CD8-positive, alpha-beta memory T cell (primary cell): ENCODE data around the gene CCDC13. TPM values are rescaled to one million over a fixed set of nuclear protein-coding genes. Genes with fewer than 3 reads are reported as not detected.
"Not testable (repeated sequence)": the region's sequence is repeated elsewhere in the genome, so short reads cannot be mapped to it uniquely, and the experiment has no call there.

Experiments used
- CTCF ChIA-PET: fragments of 350-600 bp; sonication (Branson Sonifier 250); formaldehyde crosslinking; loops from one replicate; lab custom pipeline; 2021; ENCODE audit warnings: antibody characterized with exemption; lab: Charles Lee
- POLR2A ChIA-PET: fragments of 350-600 bp; sonication (Branson Sonifier 250); formaldehyde crosslinking; loops from one replicate; lab custom pipeline; 2021; ENCODE audit warnings: antibody characterized with exemption; lab: Charles Lee
- DNase-seq, 5 donors: peaks; one replicate each; pipeline versions ENCODE4 v3.0.0 to v3.0.0-alpha.2; 2020 to 2022; ENCODE audit warnings: mixed read lengths in 1 of 5
- H3K27ac ChIP-seq: one replicate; pipeline ENCODE4 v1.7.0; 2013; ENCODE audit warnings: low read depth, mild to moderate bottlenecking, low read length, moderate library complexity
- H3K27me3 ChIP-seq: 2 replicates; pipeline ENCODE4 v1.7.0; 2013; ENCODE audit warnings: low read length, mild to moderate bottlenecking; ENCODE audit not compliant: insufficient read depth, poor library complexity, severe bottlenecking
- H3K36me3 ChIP-seq: 2 replicates; pipeline ENCODE4 v1.7.0; 2013; ENCODE audit warnings: mild to moderate bottlenecking, low read length, moderate library complexity; ENCODE audit not compliant: insufficient read depth
- H3K4me1 ChIP-seq: 2 replicates; pipeline ENCODE4 v1.7.0; 2013; ENCODE audit warnings: mild to moderate bottlenecking, low read length, moderate library complexity; ENCODE audit not compliant: insufficient read depth
- H3K4me3 ChIP-seq: 2 replicates; pipeline ENCODE4 v1.7.0; 2013; ENCODE audit warnings: mild to moderate bottlenecking, low read length
- H3K9me3 ChIP-seq: 2 replicates; pipeline ENCODE4 v1.7.0; 2013; ENCODE audit warnings: mild to moderate bottlenecking, low read length
- H3K27ac Mint-ChIP-seq, 8 donors: one replicate each; pipeline ENCODE4 v1.8.0; 2020 to 2021; ENCODE audit warnings: mixed read lengths in 8 of 8, mild to moderate bottlenecking in 6 of 8, inconsistent platforms in 3 of 8, moderate library complexity in 3 of 8
- H3K27me3 Mint-ChIP-seq, 2 donors: one replicate each; pipeline ENCODE4 v1.8.0; 2020 to 2021; ENCODE audit warnings: mixed read lengths in 2 of 2, mild to moderate bottlenecking in 1 of 2, moderate library complexity in 1 of 2
- H3K36me3 Mint-ChIP-seq, 3 donors: one replicate each; pipeline ENCODE4 v1.8.0; 2020 to 2021; ENCODE audit warnings: mixed read lengths in 3 of 3, inconsistent platforms in 1 of 3, mild to moderate bottlenecking in 1 of 3
- H3K4me1 Mint-ChIP-seq, 3 donors: one replicate each; pipeline ENCODE4 v1.8.0; 2020 to 2021; ENCODE audit warnings: mixed read lengths in 3 of 3, inconsistent platforms in 1 of 3, mild to moderate bottlenecking in 1 of 3
- H3K4me3 Mint-ChIP-seq, 7 donors: one replicate each; pipeline ENCODE4 v1.8.0; 2020 to 2021; ENCODE audit warnings: mixed read lengths in 7 of 7, mild to moderate bottlenecking in 6 of 7, moderate library complexity in 4 of 7, inconsistent platforms in 2 of 7
- H3K9me3 Mint-ChIP-seq, 5 donors: one replicate each; pipeline ENCODE4 v1.8.0; 2020 to 2022; ENCODE audit warnings: mixed read lengths in 5 of 5, mild to moderate bottlenecking in 3 of 5, moderate library complexity in 2 of 5, inconsistent platforms in 1 of 5
- polyA plus RNA-seq: library from polyadenylated mRNA; unstranded; fragments of 300-500 nt; fragmentation: Illumina TruSeq; gene quantifications from one replicate; pipeline ENCODE4 v1.2.3, GENCODE V29; 2021
- total RNA-seq, 2 experiments: library from RNA; stranded (reverse); gene quantifications; one replicate each; pipeline ENCODE4 v1.2.3, GENCODE V29; 2021

CCDC13 gene
- total and polyA plus RNA-seq, 3 experiments from 2014 or later, result 0.33 to 0.44 (median 0.42) TPM

DNA sequence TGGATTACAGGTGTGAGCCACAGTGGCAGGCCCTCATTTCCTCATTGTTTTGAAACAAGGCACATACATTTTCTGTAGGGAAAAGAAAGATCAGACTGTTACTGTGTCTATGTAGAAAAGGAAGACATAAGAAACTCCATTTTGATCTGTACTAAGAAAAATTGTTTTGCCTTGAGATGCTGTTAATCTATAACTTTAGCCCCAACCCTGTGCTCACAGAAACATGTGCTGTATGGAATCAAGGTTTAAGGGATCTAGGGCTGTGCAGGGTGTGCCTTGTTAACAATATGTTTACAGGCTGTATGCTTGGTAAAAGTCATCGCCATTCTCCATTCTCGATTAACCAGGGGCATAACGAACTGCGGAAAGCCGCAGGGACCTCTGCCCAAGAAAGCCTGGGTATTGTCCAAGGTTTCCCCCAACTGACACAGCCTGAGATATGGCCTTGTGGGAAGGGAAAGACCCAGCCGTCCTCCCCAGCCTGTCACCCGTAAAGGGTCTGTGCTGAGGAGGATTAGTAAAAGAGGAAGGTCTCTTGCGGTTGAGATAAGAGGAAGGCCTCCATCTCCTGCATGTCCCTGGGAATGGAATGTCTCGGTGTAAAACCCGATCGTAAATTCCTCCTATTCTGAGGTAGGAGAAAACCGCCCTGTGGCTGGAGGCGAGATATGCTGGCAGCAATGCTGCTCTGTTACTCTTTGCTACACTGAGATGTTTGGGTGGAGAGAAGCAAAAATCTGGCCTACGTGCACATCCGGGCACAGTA is 38.2 kb upstream of the CCDC13 start:
- H3K4me3 Mint-ChIP-seq, H3K9me3 Mint-ChIP-seq, H3K27ac Mint-ChIP-seq, H3K27ac ChIP-seq, DNase-seq, H3K4me1 ChIP-seq, POLR2A ChIA-PET, H3K9me3 ChIP-seq, H3K36me3 ChIP-seq, H3K4me3 ChIP-seq, H3K36me3 Mint-ChIP-seq, CTCF ChIA-PET, H3K4me1 Mint-ChIP-seq, H3K27me3 ChIP-seq: not testable (repeated sequence)
- peaks cover 4 to 15% of the 10 kb centered on the region in 2 donors for H3K27me3 Mint-ChIP-seq

GRCh38 chr3:42810706-42811105 is 37.7 kb upstream of the CCDC13 start:
- CTCF ChIA-PET, result interaction anchor here (0.7 kb wide), 1 partner anchor 837 kb away, joined by 5 read pairs; no protein-coding TSS in a partner anchor

DNA sequence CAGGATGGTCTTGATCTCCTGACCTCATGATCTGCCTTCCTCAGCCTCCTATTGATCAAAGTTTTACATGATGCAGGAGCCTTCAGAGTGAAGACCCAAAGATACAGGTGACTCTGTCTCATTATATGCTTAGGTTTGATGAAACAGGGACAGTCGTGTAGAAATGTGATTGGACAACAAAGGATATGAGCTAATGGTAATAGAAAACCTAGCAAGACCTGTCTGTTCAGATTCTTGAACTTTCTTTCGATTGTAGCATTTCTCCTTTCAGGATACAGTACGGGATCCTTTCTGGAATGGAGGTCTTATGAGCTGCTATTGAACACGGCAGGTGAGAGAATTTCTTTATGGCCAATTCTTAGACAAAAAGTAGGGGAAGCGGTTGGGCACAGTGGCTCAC is 36.1 kb upstream of the CCDC13 start, which contains the start of gene ACKR2:
Gene ACKR2, plus strand, starts transcription at position 244 of the 400 bp plus-strand sequence. CDS start 55,058 bp downstream, outside the sequence.
- Mint-ChIP-seq H3K9me3 (no peaks in the 10 kb centered on the region), H3K36me3 (peaks cover 0 to 3% (median 0%) of the 10 kb centered on the region in 3 donors), H3K27ac (no peak within 1 kb of the TSS), H3K4me3 (no peak within 1 kb of the TSS), H3K4me1 (peaks cover 0 to 8% (median 2%) of the 10 kb centered on the region in 3 donors), H3K27me3 (peaks cover 0 to 23% of the 10 kb centered on the region in 2 donors)
- H3K9me3 ChIP-seq, result no peaks in the 10 kb centered on the region
- H3K4me3 ChIP-seq, result no peak within 1 kb of the TSS
- no peak within 1 kb of the TSS for H3K27ac ChIP-seq
- no peaks in the 10 kb centered on the region for H3K27me3 ChIP-seq
- no peaks in the 10 kb centered on the region for H3K4me1 ChIP-seq
- ChIA-PET POLR2A (no interaction called here), CTCF (interaction anchor here (1.4 kb wide), 1 partner anchor 11 kb away, joined by 3 read pairs; no protein-coding TSS in a partner anchor)
- no peak for DNase-seq
- no peaks in the 10 kb centered on the region for H3K36me3 ChIP-seq

More at GRCh38 chr3:42810706-42811105, 37.7 kb upstream of the CCDC13 start:
- H3K27me3 ChIP-seq, POLR2A ChIA-PET, DNase-seq, H3K27ac Mint-ChIP-seq, H3K9me3 Mint-ChIP-seq, H3K4me3 ChIP-seq, H3K36me3 Mint-ChIP-seq, H3K36me3 ChIP-seq, H3K4me1 Mint-ChIP-seq, H3K27ac ChIP-seq, H3K4me3 Mint-ChIP-seq, H3K4me1 ChIP-seq, H3K9me3 ChIP-seq: not testable (repeated sequence)
- H3K27me3 Mint-ChIP-seq, result peaks cover 4 to 20% of the 10 kb centered on the region in 2 donors

DNA sequence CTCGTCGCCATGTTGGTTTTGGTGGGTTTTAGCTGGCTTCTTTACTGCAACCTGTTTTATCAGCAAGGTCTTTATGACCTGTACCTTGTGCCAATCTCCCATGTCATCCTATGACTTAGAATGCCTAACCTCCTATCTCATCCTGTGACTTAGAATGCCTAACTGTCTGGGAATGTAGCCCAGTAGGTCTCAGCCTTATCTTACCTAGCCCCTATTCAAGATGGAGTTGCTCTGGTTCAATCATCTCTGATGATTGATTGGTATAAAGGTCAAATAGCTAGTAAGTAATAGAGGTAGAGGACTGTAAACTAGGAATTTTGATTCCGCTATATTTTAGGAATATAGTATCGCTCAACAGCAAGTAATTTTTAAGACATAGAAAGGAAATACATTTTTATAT is 34.9 kb upstream of the CCDC13 start:
- POLR2A ChIA-PET, result no interaction called here
- peaks cover 0 to 23% of the 10 kb centered on the region in 2 donors for H3K27me3 Mint-ChIP-seq
- H3K4me1 Mint-ChIP-seq, result peaks cover 12 to 21% (median 13%) of the 10 kb centered on the region in 3 donors
- no peaks in the 10 kb centered on the region for H3K36me3 ChIP-seq
- peaks cover 0 to 10% (median 0%) of the 10 kb centered on the region in 3 donors for H3K36me3 Mint-ChIP-seq
- DNase-seq, result no peak
- H3K27me3 ChIP-seq, result no peaks in the 10 kb centered on the region
- no peak overlapping the region for H3K4me3 ChIP-seq
- peaks cover 8% of the 10 kb centered on the region for H3K4me1 ChIP-seq
- H3K27ac Mint-ChIP-seq, result no peak overlapping the region
- no peaks in the 10 kb centered on the region for H3K9me3 ChIP-seq
- H3K9me3 Mint-ChIP-seq, result no peaks in the 10 kb centered on the region
- CTCF ChIA-PET, result interaction anchor here (1.5 kb wide), 1 partner anchor 32 kb away, joined by 4 read pairs; no protein-coding TSS in a partner anchor
- H3K27ac ChIP-seq, result no peak overlapping the region
- H3K4me3 Mint-ChIP-seq, result peak overlapping the region in 1 of 7 donors; percentile 65

GRCh38 chr3:42805141-42805821 is 32.2 kb upstream of the CCDC13 start:
- POLR2A ChIA-PET, result interaction anchor here (1.1 kb wide), 1 partner anchor 11 kb away, joined by 4 read pairs; no protein-coding TSS in a partner anchor
- H3K9me3 Mint-ChIP-seq, result no peaks in the 10 kb centered on the region
- CTCF ChIA-PET, result no interaction called here
- H3K27ac Mint-ChIP-seq, result peak overlapping the region in 7 of 8 donors; percentile 36 to 98 (median 92)
- no peaks in the 10 kb centered on the region for H3K9me3 ChIP-seq
- DNase-seq, result peak in 1 of 5 donors; percentile 53
- peak overlapping the region; percentile 93 for H3K4me3 ChIP-seq
- no peaks in the 10 kb centered on the region for H3K27me3 ChIP-seq
- H3K27ac ChIP-seq, result peak overlapping the region; percentile 90
- H3K36me3 ChIP-seq, result no peaks in the 10 kb centered on the region
- peak overlapping the region; percentile 92 to 98 (median 96) for H3K4me3 Mint-ChIP-seq
- H3K4me1 ChIP-seq, result peaks cover 32% of the 10 kb centered on the region
- peaks cover 0 to 10% (median 3%) of the 10 kb centered on the region in 3 donors for H3K36me3 Mint-ChIP-seq
- H3K4me1 Mint-ChIP-seq, result peaks cover 30 to 44% (median 34%) of the 10 kb centered on the region in 3 donors
- H3K27me3 Mint-ChIP-seq, result peaks cover 0 to 19% of the 10 kb centered on the region in 2 donors

DNA sequence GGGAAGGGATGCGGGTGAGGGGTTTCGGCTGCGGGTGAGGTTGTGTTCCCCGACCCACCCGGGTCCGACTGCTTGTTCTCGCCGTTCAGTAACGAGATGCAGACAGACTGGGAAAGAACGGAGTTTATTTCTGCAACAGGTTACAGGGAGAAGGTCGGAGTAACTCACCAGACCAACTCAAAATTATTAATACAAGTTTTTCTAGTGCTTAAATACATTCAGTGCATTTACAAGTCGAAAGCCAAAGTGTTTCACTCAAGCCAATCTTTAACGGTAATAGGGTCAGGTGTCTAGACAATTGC is 31.7 kb upstream of the CCDC13 start:
- ChIA-PET POLR2A (interaction anchor here (1.1 kb wide), 1 partner anchor 11 kb away, joined by 4 read pairs; no protein-coding TSS in a partner anchor), CTCF (interaction anchor here (1.7 kb wide), 1 partner anchor 26 kb away, joined by 4 read pairs; no protein-coding TSS in a partner anchor)
- Histone ChIP-seq H3K27me3 (no peaks in the 10 kb centered on the region), H3K9me3 (no peaks in the 10 kb centered on the region), H3K36me3 (no peaks in the 10 kb centered on the region), H3K4me3 (peak overlapping the region; percentile 93), H3K27ac (peak overlapping the region; percentile 90), H3K4me1 (peaks cover 36% of the 10 kb centered on the region)
- Mint-ChIP-seq H3K27me3 (peaks cover 0 to 19% of the 10 kb centered on the region in 2 donors), H3K4me3 (peak overlapping the region; percentile 92 to 98 (median 96)), H3K9me3 (no peaks in the 10 kb centered on the region), H3K36me3 (peaks cover 0 to 10% (median 4%) of the 10 kb centered on the region in 3 donors), H3K4me1 (peaks cover 32 to 48% (median 37%) of the 10 kb centered on the region in 3 donors), H3K27ac (peak overlapping the region in 7 of 8 donors; percentile 86 to 98 (median 95))
- DNase-seq, result no peak

- POLR2A ChIA-PET, result interaction anchor here (1.1 kb wide), 1 partner anchor 12 kb away, joined by 4 read pairs; no protein-coding TSS in a partner anchor
Observed at GRCh38 chr3:42804106-42804830, 31.2 kb upstream of the CCDC13 start, which contains the start of gene HIGD1A. Gene HIGD1A, minus strand, starts transcription at chr3:42804490. Its CDS starts 10,237 bp downstream, at chr3:42794253.

More at GRCh38 chr3:42804106-42804830, 31.2 kb upstream of the CCDC13 start, which contains the start of gene HIGD1A:
- CTCF ChIA-PET, result interaction anchor here (1.0 to 1.7 kb wide), 3 partner anchors 22 to 59 kb away, joined by 4 to 6 read pairs (median 4); no protein-coding TSS in a partner anchor
- peak; percentile 90 to 93 (median 91) for DNase-seq
- Mint-ChIP-seq H3K27me3 (peaks cover 0 to 19% of the 10 kb centered on the region in 2 donors), H3K4me1 (peaks cover 33 to 51% (median 40%) of the 10 kb centered on the region in 3 donors), H3K9me3 (no peaks in the 10 kb centered on the region), H3K36me3 (peaks cover 0 to 10% (median 4%) of the 10 kb centered on the region in 3 donors), H3K27ac (peak within 1 kb of the TSS; percentile 86 to 98 (median 94)), H3K4me3 (peak within 1 kb of the TSS; percentile 92 to 98 (median 96))
- H3K4me1 ChIP-seq, result peaks cover 36% of the 10 kb centered on the region
- no peaks in the 10 kb centered on the region for H3K36me3 ChIP-seq
- H3K4me3 ChIP-seq, result peak within 1 kb of the TSS; percentile 93
- peak within 1 kb of the TSS; percentile 90 for H3K27ac ChIP-seq
- no peaks in the 10 kb centered on the region for H3K9me3 ChIP-seq
- H3K27me3 ChIP-seq, result no peaks in the 10 kb centered on the region
